Activated B cell treated with CpG ODN at 0.5 μM for 24 hours (primary cell): Measurements from ENCODE around the gene CNTNAP5. TPM values are rescaled to one million over a fixed set of nuclear protein-coding genes. Genes with fewer than 3 reads are reported as not detected.

Source experiments
- ATAC-seq: fragments of 200-7000 bp; cut with Tn5 transposase; one replicate; pipeline ENCODE4 v1.10.0; 2021; ENCODE audit warnings: low read depth, mild to moderate bottlenecking, moderate library complexity
- CTCF ChIA-PET: fragments of 350-600 bp; sonication (Branson Sonifier 250); formaldehyde crosslinking; loops from one replicate; lab custom pipeline; 2021; ENCODE audit warnings: antibody characterized with exemption; lab: Charles Lee
- POLR2A ChIA-PET: fragments of 350-600 bp; sonication (Branson Sonifier 250); formaldehyde crosslinking; loops from one replicate; lab custom pipeline; 2021; ENCODE audit warnings: antibody characterized with exemption; lab: Charles Lee
- DNase-seq: peaks from one replicate; pipeline ENCODE4 v3.0.0; 2022
- H3K27ac Mint-ChIP-seq: one replicate; pipeline ENCODE4 v1.8.0; 2020; ENCODE audit warnings: mixed read lengths
- H3K27me3 Mint-ChIP-seq: one replicate; pipeline ENCODE4 v1.8.0; 2021; ENCODE audit warnings: mixed read lengths
- H3K36me3 Mint-ChIP-seq: one replicate; pipeline ENCODE4 v1.8.0; 2021; ENCODE audit warnings: low read depth, mixed read lengths
- H3K4me1 Mint-ChIP-seq: one replicate; pipeline ENCODE4 v1.8.0; 2021; ENCODE audit warnings: mixed read lengths
- H3K4me3 Mint-ChIP-seq: one replicate; pipeline ENCODE4 v1.8.0; 2020; ENCODE audit warnings: mild to moderate bottlenecking, mixed read lengths
- H3K9me3 Mint-ChIP-seq: one replicate; pipeline ENCODE4 v1.8.0; 2020; ENCODE audit warnings: mixed read lengths
- CTCF ChIP-seq: fragments of 200-600 bp; IDR thresholded peaks from one replicate; pipeline ENCODE4 v1.8.0; 2022; ENCODE audit warnings: antibody characterized with exemption, mild to moderate bottlenecking
- intact Hi-C: fragments of 100-400 bp; cut with micrococcal nuclease; formaldehyde crosslinking; loops from one replicate; pipeline ENCODE4 v1.15.1; 2024
- total RNA-seq: library from RNA; stranded (reverse); gene quantifications from 2 replicates; pipeline ENCODE4 v1.2.3, GENCODE V29; 2022

The CNTNAP5 gene
- total RNA-seq, 1 donor from 2014 or later: not detected

- CTCF ChIA-PET: no interaction called here
- TF ChIP-seq CTCF: no peak
- no peaks in the 10 kb centered on the region for H3K36me3 Mint-ChIP-seq
Measured at GRCh38 chr2:124289060-124289459, 264.0 kb downstream of the CNTNAP5 start.

GRCh38 chr2:124289615-124290014 is 264.5 kb downstream of the CNTNAP5 start:
- no peaks in the 10 kb centered on the region for H3K27me3 Mint-ChIP-seq
- POLR2A ChIA-PET: no interaction called here
- no peak overlapping the region for H3K4me3 Mint-ChIP-seq
- intact Hi-C loops: no loop called here
- H3K27ac Mint-ChIP-seq: no peak overlapping the region
- H3K9me3 Mint-ChIP-seq: peaks cover 3% of the 10 kb centered on the region
- no peak for DNase-seq
- CTCF ChIA-PET: no interaction called here
- ATAC-seq: no peak
- no peaks in the 10 kb centered on the region for H3K4me1 Mint-ChIP-seq
- H3K36me3 Mint-ChIP-seq: no peaks in the 10 kb centered on the region
- no peak for TF ChIP-seq CTCF

More at GRCh38 chr2:124289060-124289459, 264.0 kb downstream of the CNTNAP5 start:
- intact Hi-C loops: no loop called here
- DNase-seq: no peak
- no peaks in the 10 kb centered on the region for H3K4me1 Mint-ChIP-seq
- no peak overlapping the region for H3K4me3 Mint-ChIP-seq
- ATAC-seq: no peak
- POLR2A ChIA-PET: no interaction called here
- H3K9me3 Mint-ChIP-seq: peaks cover 3% of the 10 kb centered on the region
- H3K27ac Mint-ChIP-seq: no peak overlapping the region
- H3K27me3 Mint-ChIP-seq: no peaks in the 10 kb centered on the region

- H3K4me3 Mint-ChIP-seq: no peak overlapping the region
- H3K27me3 Mint-ChIP-seq: no peaks in the 10 kb centered on the region
- ChIA-PET POLR2A (no interaction called here), CTCF (no interaction called here)
- DNase-seq (no peak), ATAC-seq (no peak)
- peaks cover 3% of the 10 kb centered on the region for H3K9me3 Mint-ChIP-seq
- no peaks in the 10 kb centered on the region for H3K4me1 Mint-ChIP-seq
- H3K27ac Mint-ChIP-seq: no peak overlapping the region
- intact Hi-C loops: no loop called here
- TF ChIP-seq CTCF: no peak
- H3K36me3 Mint-ChIP-seq: no peaks in the 10 kb centered on the region
Measured at GRCh38 chr2:124296470-124296869, 271.4 kb downstream of the CNTNAP5 start.

- Mint-ChIP-seq H3K27ac (no peak overlapping the region), H3K4me1 (no peaks in the 10 kb centered on the region), H3K4me3 (no peak overlapping the region), H3K27me3 (no peaks in the 10 kb centered on the region), H3K36me3 (no peaks in the 10 kb centered on the region), H3K9me3 (peaks cover 6% of the 10 kb centered on the region)
- ChIA-PET CTCF (no interaction called here), POLR2A (no interaction called here)
- DNase-seq (no peak), ATAC-seq (no peak)
- no peak for TF ChIP-seq CTCF
- intact Hi-C loops: no loop called here
Measured at GRCh38 chr2:124301915-124302314, 276.8 kb downstream of the CNTNAP5 start.

- H3K27me3 Mint-ChIP-seq: no peaks in the 10 kb centered on the region
- no peak overlapping the region for H3K27ac Mint-ChIP-seq
- no peak overlapping the region for H3K4me3 Mint-ChIP-seq
- no peaks in the 10 kb centered on the region for H3K36me3 Mint-ChIP-seq
- intact Hi-C loops: no loop called here
- no peak for TF ChIP-seq CTCF
- ChIA-PET POLR2A (no interaction called here), CTCF (no interaction called here)
- H3K9me3 Mint-ChIP-seq: peaks cover 10% of the 10 kb centered on the region
- no peaks in the 10 kb centered on the region for H3K4me1 Mint-ChIP-seq
- DNase-seq (no peak), ATAC-seq (no peak)
Measured at GRCh38 chr2:124308319-124309062, 283.4 kb downstream of the CNTNAP5 start.
